ENCODE results near the gene LAMB1.
"Not testable (repeated sequence)": the region's sequence is repeated elsewhere in the genome, so short reads cannot be mapped to it uniquely, and the experiment has no call there.

LAMB1 gene

DNA sequence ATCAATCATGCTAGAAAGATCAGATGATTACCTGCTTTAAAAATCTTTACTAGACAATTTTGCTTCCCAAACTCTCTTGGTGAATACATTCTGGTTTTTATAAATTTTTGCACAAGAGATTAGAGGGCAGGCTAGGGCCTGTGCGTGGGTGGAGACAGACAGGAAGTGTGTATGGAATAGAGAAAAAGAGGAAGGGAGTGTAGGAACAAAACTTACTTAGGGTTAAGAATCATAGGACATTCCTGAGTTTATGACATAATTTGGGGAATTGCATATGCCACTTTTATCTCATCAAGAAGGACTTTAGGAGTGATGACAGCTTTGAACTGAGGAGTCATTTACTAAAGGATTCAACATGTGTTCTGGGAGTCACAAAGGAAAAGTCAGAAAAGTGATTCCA, 31.3 kb downstream of the LAMB1 start:
- no peak for DNase-seq (ENCODE audit: low read depth)

DNA sequence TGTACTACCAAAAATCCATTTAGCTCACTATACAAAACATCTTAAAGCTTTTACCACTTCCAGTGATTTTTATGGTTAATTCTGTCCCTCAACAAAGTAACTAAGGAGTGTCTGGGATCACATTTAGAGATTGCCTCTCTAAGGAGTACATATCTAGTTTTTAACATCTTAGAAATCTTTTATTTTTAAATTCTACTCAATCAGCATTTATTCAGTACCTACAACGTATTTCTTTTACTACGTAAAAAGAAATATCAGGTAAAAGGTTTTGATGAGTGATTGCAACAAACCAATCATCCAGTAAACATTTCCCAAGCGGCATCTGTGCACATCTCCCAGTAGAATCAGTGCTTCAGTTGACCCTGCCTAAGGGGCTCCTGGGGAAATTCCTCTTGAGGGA, 31.9 kb downstream of the LAMB1 start:
- DNase-seq (ENCODE audit: low read depth): no peak

DNA sequence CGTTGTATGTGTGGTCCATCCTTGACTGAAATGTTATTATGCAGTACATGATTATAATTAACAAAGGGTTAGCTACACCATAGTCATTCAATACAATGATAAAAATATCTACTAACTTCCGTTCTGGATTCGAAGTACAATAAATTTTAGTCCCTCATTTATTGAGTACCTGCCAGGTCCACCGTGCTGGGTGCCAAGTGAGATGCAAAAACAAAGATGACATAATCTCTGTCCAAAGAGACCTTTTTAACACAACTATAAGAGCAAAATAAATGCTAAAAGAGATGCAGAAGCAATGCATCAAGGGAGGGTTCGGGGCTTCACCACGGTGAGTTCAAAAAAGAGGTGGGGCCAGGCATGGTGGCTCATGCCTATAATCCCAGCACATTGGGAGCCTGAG, 33.1 kb downstream of the LAMB1 start:
- no peak for DNase-seq (ENCODE audit: low read depth)

DNA sequence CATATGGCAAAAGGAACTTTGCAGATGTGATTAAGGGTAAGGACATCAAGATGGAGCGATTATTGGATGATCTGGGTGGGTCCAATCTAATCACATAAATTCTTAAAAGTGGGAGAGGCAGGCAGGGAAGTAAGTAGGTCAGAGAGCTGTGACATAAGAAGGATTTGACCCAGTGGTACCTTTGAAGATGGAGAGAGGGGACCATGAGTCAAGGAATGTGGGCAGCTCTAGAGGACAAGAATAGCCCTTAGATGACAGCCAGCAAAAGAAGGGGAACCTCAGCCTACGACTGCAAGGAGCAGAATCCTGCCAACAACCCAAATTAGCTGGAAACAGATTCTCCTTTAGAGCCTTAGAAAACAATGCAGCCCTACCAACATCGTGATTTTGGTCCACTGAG, 34.5 kb downstream of the LAMB1 start:
- no peak for DNase-seq (ENCODE audit: low read depth)

DNA sequence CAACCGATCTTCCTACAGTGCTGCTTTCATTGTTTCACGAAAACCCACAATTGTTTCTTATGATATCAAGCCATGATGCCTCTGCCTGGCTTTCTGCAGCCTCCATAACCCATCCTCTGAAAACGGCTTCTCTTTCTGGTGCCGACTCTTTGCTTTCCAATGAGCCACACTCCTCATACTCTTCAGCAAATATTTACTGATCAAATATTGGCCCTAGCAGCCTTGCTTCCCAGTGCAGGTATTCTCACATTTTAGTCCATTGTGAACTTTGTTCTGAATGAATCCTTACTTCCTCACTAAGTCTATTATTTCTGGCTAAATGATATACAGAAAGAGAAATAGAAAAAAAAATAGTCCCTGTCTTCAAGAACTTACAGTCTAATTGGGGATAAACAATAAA, 35.5 kb downstream of the LAMB1 start:
- DNase-seq (ENCODE audit: low read depth): no peak

DNA sequence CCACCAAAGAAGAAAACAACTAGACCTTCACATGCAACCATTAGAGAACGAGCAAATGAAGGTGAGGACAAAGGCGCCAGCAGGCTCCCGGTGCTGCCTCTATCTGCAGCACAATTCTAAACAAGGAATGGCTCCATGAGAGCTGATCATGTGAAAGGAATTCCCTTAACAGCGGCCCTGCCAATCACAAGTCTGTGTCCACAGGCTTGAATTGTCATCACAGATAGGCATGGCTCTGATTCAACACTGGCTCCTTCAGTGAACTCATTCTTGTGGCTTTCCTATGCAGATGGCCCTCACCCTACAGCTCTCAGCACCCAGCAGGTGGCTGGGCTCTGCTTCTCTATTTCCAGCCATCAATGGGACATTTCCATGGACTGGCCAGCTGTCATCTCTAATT, 36.2 kb downstream of the LAMB1 start:
- no peak for DNase-seq (ENCODE audit: low read depth)

DNA sequence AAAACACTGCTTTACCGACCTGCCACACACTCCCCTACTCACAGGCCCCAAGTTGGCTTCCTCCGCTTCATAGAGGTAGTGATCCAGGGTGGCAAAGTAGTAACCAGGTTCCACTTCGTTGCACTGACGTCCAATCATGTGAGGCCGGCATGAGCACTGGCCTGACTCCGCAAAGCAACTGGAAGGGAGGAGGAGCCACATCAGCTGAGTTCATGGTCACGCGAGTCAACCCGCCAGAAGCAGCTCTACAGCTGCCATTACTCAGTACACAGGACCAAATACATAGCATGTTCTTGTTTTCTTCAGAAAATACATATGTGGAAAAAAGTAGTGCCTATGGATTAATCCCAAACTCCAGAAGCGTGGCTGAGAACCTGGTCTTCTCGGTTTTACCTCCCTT, 38.5 kb downstream of the LAMB1 start:
- no peak for DNase-seq (ENCODE audit: low read depth)

DNA sequence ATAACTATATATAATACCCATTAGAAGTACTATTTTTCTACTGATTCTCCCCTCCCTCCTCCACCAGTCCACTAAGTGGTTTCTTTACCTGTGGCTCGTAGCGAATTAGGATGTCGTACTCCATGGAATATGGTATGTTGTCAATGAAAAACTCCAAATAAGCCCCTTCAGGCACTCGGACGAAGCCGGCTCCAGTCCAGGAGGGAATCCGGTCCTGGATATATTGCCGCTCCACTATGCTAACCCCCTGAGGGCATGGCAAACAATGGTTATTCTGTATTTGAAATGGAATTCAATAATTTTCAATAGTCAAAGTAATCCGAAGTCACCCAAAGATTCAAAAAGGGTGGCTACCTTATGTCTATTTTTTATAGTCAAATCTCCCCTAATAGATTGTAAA, 40.1 kb downstream of the LAMB1 start:
- no peak for DNase-seq (ENCODE audit: low read depth)

DNA sequence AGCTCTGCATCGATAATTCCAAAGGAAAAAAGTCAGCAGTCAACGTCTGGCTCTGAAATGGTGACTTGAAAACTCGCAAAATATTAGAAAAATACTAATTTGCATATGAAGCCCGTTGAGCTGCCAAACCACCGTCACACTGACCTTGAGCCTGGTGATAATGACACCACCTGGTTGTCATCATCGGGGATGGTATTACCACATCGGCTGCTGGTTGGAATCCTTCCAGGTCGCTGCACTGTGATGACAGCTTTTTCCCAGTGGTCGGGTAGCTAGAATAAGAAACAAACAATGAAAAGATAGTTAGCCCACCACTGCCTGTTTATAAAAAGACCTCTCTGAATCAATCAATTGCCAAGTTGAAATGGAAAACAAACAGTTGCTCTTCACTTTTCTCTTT, 41.6 kb downstream of the LAMB1 start:
- no peak for DNase-seq (ENCODE audit: low read depth)

DNA sequence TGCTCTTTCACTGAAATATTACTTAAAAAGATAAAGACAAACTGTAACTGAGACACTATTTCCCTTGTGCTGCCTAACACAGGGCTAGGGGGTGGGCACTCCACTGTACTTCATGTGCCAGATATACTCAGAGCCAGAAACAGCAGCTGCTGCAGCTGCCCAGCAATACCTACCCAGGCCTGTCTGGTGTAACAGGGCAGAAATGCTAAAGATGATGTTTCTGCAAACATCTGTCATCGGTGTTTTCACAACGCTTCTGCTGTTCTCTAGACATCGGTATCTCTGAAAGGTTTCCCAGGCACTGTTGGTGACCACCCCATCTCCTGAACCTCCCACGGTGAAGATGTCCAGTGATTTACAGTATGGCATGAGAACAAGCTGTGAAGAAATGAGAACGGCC, 42.7 kb downstream of the LAMB1 start:
- no peak for DNase-seq (ENCODE audit: low read depth)

DNA sequence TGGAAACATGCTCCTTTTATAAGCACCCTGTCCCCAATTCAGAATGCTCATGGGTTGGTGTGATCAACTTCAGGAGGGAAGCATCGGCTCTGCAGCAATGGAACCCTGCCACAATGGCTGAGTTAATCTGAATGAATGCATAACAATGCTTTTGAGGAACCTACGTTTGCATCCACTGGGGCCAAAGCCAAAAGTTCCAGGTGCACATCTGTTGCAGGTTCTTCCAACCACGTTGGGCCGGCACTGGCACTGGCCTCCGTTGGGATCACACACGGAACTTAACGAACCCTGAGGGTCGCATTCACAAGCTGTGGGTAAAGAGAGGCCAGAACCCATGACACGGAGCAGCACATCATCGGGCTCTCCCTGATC, 43.4 kb downstream of the LAMB1 start:
- no peak for DNase-seq (ENCODE audit: low read depth)

DNA sequence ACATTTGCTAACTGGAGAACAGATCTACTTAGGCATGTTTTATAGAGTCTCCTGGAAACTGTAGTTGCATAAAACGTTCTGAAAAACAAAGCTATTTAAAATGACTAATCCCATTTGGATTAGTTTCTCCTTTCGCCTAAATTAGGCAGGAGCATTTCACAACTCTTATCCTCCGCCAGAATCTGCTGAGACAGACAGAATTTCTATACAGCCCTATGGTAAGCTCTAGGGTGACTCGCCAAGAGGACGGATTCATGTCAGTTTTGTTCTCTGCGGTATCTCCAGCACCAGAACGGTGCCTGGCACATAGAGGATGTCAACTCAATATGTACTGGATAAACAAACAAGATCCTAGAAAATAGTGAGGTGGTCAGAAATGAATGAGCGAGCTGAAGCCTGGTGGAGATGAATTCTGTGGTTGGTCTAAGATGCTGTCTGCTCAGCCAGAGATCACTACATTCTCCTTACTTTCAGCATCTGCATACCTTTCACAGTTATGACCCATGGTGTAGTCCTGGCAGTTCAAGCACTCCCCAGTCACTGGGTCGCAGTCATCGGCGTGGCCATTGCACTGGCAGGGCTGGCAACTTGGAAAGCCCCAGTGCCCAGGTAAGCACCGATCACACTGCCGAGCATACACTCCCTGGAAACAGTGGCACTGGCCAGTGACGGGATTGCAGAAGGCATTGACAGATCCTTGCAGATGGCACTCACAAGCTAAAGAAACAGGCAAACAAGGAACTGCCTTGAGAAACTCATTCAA, 44.0 kb downstream of the LAMB1 start:
- peak; percentile 33 for DNase-seq (ENCODE audit: low read depth)

DNA sequence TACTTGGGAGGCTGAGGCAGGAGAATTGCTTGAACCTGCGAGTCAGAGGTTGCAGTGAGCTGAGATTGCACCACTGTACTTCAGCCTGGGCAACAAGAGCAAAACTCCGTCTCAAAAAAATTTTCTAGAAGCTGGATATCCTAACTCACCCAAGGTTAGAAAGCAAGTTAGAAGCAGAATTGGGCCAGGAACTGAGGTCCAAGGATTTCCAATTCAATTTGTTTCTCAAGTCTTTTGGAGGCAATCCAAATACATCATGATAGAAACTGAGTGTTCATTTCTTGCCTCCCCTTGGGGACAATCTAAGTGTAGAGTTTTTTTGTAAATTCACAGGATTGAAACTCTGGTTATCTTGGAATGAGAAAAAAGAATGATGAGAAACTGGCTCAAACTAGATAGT, 45.5 kb downstream of the LAMB1 start:
- DNase-seq (ENCODE audit: low read depth): no peak

DNA sequence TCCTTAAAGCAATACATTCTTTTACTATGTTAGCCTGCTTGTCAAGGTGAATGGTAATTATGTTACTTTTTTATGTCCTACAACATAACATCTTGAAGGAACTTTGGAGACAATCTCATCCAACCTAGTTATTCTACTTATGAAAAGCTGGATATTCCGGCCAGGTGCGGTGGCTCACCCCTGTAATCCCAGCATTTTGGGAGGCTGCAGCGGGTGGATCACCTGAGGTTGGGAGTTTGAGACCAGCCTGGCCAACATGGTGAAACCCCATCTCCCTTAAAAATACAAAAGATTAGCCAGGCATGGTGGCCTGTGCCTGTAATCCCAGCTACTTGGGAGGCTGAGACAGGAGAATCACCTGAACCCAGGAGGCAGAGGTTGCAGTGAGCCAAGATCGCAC, 46.0 kb downstream of the LAMB1 start:
- not testable (repeated sequence) for DNase-seq (ENCODE audit: low read depth)

DNA sequence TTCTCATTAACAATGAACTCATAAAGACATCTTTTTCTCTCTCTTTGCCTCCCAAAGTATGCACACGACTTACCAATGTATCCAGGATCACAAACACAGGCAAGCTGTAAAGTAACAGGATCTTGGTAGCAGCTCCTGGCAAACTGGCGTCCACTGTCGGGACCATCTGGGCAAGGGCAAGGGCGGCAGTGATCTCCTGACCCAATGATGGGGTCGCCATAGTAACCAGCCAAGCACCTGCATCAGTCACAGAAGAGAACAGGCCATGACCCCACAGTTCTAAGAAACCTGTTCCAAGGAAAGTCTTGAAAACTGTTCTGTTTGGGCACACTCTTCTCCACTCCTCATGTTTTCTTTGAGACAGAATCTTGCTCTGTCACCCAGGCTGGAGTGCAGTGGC, 47.6 kb downstream of the LAMB1 start:
- DNase-seq (ENCODE audit: low read depth): no peak

DNA sequence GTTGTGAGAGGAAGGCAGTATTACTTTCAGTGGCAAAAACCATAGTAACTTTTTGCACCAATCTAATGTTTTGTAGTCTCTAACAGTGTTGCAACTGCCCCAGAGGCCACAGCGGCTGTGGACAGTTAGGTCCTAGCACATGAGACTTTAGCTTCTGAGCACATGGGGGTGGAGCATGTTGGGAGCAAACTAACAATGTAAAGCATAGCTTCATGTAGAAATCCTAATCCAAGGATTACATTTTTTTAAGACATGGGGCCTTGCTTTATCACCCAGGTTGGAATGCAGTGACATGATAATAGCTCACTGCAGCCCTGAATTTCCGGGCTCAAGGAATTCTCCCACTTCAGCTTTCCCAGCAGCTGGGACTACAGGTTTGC, 49.0 kb downstream of the LAMB1 start:
- DNase-seq (ENCODE audit: low read depth): no peak

DNA sequence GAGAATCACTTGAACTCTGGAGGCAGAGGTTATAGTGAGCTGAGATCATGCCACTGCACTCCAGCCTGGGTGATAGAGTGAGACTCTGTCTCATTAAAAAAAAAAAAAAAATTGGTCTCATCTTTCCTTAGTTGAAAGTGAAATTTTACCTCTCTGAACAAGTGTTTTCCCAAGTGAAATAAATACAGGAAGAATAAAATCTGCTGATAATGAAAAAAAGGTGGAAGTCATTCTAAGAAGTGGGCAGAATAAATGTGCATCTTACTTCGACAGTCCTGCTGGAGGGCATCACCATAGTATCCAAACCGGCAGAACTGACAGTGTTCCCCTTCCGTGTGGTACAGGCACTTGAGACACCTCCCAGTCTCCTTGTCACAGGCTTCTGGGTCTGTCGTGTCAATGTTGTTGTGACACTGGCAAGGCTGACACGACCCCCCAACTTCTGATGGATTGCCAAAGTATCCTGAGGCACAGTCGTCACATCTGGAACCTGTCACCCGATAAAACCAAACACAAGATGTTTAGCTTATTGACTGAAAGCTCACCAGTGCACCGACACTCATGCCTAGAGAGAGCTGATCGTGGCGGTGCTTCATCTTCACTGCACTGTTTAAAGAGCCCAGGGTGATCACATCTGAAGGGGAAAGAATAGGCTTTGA, 49.6 kb downstream of the LAMB1 start:
- no peak for DNase-seq (ENCODE audit: low read depth)

DNA sequence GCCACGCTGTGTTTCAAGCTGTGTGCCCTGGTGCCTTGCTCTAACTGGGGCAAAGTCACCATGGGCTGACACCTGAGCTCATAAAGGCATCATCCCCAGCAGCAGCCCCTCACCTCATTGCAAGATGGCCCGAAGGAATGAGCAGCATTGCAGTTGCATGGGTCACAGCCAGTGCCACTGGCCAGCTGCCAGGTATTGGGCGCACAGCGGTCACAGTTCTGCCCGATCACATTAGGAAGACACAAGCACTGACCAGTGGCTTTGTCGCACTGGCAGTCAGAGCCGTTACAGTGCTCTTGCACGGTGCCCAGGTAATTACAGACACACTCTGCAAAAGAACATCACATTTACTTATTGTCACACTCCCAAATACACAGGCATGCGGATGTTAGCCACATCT, 51.1 kb downstream of the LAMB1 start:
- no peak for DNase-seq (ENCODE audit: low read depth)

DNA sequence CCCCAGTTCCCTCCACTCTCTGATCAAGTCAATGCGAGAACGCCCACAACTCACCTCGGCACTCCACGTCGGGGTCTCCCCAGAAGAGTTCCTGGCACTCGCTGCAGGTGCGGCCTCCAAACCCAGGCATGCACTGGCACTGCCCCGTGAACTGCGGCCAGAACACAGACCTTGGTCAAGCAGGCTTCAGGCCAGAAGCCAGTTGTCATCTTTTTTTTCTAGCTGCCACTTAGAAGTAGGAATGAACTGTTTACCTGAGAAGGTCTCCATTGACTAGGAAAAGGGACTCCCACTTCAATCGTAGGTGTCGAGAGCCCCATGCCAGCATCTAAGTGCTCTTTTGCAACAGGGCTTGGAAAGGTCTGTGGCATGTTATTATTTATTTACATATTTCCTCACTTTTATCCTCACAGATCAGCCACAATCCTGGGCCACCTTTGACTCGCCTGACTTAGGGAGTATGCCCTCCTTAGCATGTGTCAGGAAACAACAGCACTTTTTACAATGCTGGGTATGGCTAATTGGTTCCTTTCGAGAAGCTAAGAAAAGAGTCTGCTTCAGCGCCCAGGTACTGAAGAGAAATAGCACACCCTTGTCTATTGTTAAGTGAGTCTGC, 51.7 kb downstream of the LAMB1 start:
- DNase-seq (ENCODE audit: low read depth): no peak

DNA sequence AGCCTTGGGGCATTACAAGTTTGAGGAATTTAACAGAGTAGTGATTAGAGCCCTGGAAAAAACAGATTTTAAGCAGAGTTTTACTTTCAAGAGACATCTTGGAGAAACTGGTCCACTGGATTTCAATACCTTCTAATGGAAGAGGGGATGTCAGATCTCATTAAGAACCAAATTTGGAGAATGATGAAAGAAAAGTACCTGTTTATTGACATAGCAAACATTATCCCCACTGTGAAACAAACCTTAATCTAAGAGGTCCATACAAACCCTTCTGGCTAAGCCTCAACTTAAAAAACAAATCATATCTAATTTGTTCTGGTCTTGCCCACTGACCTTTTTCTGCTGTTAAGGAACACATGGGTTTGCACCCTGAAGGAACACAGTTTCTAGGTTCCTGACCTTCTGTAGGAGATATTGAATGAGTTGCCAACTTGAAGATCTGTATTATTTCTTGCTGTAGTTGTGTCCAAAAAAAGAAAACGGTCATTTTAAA, 53.5 kb downstream of the LAMB1 start:
- DNase-seq (ENCODE audit: low read depth): no peak

DNA sequence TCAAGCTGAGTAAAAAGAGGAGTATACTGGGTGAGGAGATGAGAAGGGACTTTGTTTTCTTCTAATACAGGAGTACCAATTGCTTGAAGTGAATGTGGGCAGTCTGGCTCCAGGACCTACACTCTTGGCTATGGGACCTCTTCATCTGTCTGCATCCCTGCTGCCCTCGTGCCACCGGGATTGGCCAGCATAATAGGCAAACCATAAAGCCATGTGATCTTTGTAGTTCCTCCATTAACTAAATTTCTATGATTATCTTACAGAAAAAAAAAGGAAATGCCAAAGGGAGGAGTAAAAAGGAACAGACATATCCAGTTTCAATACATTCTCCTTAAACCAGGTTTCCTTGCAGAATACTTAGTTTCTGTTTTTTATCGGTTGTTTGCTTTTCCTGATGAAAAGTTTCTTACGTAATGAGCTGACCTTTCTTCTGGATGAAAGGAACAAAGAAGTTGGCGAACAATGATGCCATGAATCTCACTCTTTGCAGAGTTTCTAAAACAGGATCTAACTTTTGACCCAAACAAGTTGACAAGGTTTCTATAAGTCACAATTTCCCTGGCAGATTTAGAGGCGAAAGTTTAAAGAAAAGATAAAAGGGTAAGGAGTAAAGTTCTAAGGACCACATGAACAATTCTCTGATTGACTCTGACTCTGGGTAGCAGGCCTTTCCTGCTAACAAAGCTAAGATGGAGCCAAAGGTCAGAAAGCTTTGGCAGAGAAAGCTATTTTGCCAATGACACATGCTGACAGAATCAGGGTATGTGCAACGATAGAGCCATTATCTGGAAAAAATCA, 54.1 kb downstream of the LAMB1 start:
- DNase-seq (ENCODE audit: low read depth): peak; percentile 85

DNA sequence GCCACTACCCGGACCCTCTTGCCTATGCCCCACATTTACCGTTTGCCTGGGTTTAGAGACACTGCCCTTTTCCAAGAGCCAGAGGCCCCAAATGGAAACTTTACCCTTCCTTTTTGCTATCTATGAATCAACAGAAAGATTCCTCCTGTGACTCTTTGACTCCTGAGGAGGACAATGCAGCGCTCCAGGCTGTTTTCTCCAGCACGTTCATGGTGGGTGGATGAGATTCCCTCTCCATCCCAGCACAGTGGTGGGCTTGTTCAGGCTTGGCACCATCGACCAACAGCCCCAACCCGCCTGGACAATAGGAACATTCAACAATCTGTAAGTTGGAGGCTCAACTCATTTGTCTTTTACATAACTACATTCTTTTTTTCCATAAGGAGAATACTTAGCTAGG, 56.1 kb downstream of the LAMB1 start:
- DNase-seq (ENCODE audit: low read depth): no peak

DNA sequence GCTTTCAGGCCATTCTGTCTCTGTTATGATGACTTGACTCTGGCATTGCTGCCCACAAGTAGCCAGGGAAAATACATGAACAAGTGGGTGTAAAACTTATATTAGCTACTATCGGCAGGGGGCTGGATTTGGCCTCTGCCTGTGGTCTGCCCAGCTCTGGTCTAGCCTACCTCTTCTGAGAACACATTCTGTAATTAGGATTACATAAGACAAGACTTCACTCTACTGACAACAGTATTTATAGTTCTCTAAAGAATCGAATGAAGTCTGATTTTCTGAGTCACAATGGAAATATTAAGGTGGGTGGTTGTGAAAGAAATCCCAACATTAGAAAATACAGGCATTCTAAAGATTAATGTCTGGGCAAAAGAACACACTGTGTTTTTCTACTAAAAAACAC, 56.5 kb downstream of the LAMB1 start:
- DNase-seq (ENCODE audit: low read depth): no peak
